Gastroesophageal sphincter (tissue), 4 donors: ENCODE results near the gene FER. TPM values are rescaled to one million over a fixed set of nuclear protein-coding genes. Genes with fewer than 3 reads are reported as not detected.
"Not testable (repeated sequence)": the region's sequence is repeated elsewhere in the genome, so short reads cannot be mapped to it uniquely, and the experiment has no call there.

ENCODE experiments used
- ATAC-seq: fragments of 150-250 bp; one replicate; pipeline ENCODE4 v1.9.1; 2016; ENCODE audit warnings: mild to moderate bottlenecking, moderate library complexity
- H3K27ac ChIP-seq, 4 donors: fragments of 200-600 bp; sonication (generic) in 3 of 4; 1 replicate in 3 of 4; 2 replicates in 1 of 4; pipeline ENCODE4 v1.5.1; 2016 to 2019
- H3K27me3 ChIP-seq: fragments of 200-600 bp; sonication (generic); one replicate; pipeline ENCODE4 v1.5.1; 2019
- H3K36me3 ChIP-seq, 2 donors: fragments of 200-600 bp; sonication (generic); one replicate each; pipeline ENCODE4 v1.5.1; 2019; ENCODE audit warnings: control low read depth in 1 of 2
- H3K4me1 ChIP-seq, 3 donors: fragments of 200-600 bp; sonication (generic); 1 replicate in 2 of 3; 2 replicates in 1 of 3; pipeline ENCODE4 v1.5.1; 2016 to 2019; ENCODE audit warnings: control low read depth in 2 of 3
- H3K4me3 ChIP-seq, 2 donors: fragments of 200-600 bp; sonication (generic); one replicate each; pipeline ENCODE4 v1.5.1; 2019; ENCODE audit warnings: mild to moderate bottlenecking in 1 of 2, moderate library complexity in 1 of 2
- H3K9me3 ChIP-seq, 3 donors: fragments of 200-600 bp; sonication (generic); one replicate each; pipeline ENCODE4 v1.5.1; 2017 to 2019; ENCODE audit warnings: control low read depth in 2 of 3
- EP300 ChIP-seq: sonication (generic); formaldehyde crosslinking; IDR thresholded peaks from one replicate; pipeline ENCODE4 v1.6.1; 2017; ENCODE audit warnings: antibody characterized with exemption, mild to moderate bottlenecking
- POLR2A ChIP-seq, 2 donors: fragments of 450-650 bp; IDR thresholded peaks; one replicate each; pipeline ENCODE4 v1.6.1; 2017; ENCODE audit warnings: antibody characterized with exemption in 2 of 2, mild to moderate bottlenecking in 2 of 2, moderate library complexity in 1 of 2
- POLR2AphosphoS5 ChIP-seq: sonication (generic); formaldehyde crosslinking; IDR thresholded peaks from one replicate; pipeline ENCODE4 v1.6.1; 2017; ENCODE audit warnings: antibody characterized with exemption
- WGBS, 2 donors: methylation state at CpG; one replicate each; pipeline ENCODE4 v1.1.5; 2018; ENCODE audit warnings: low coverage in 1 of 2; 5-methylcytosine and 5-hydroxymethylcytosine counted together
- total RNA-seq, 4 donors: library from RNA; depleted of rRNA; stranded (reverse); fragments of >200 nt; gene quantifications; one replicate each; pipeline ENCODE4 v1.1.0, GENCODE V29; 2016
- TF ChIP-seq, protein P1 (sequence below), 4 experiments: fragments of 200-600 bp in 2 of 4; fragments of 450-650 bp in 2 of 4; sonication (generic) in 1 of 4; IDR thresholded peaks; one replicate each; pipeline ENCODE4 v1.5.1; 2017 to 2019; ENCODE audit warnings: antibody characterized with exemption in 4 of 4, mild to moderate bottlenecking in 2 of 4, moderate library complexity in 2 of 4

FER gene
- 10 to 100 TPM; 23.2 to 45.3 (median 32.5) TPM for total RNA-seq

DNA sequence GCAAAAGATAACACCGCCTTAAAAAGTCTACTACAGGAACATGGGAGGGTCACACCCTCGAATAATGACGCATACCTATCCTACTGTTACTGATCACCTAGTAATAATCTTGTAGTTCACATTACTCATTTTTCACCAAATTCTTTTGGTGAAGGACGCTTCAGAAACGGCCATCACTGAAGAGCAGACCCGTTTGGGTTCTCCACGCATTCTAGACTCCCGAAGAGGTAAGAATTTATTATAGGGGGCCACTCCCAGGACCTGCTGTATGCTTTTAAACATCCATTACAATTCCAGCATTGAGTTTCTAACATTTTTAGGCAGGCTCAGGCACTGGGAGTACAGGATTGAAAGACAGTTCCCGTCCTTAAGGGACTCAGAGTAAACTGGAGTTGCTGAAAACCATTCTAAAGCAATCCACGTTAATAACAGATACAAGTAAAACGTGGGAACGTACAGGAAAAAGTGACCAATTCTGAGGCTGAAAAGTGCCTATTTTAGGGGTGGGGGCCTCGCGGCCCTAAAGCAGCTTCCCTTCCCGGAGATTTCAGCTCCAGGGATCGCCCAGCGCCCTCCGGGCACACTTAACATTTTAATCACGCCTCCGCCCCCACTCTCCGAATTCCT lies at the start of gene FER:
Gene FER (plus strand): TSS at position 124 of the 627 bp plus-strand sequence. CDS start 50,286 bp downstream, outside the sequence.
- Histone ChIP-seq H3K36me3 (no peaks in the 10 kb centered on the region), H3K9me3 (no peaks in the 10 kb centered on the region), H3K4me3 (peak within 1 kb of the TSS; percentile 86 to 87), H3K27ac (peak within 1 kb of the TSS; percentile 83 to 99 (median 98)), H3K27me3 (no peaks in the 10 kb centered on the region), H3K4me1 (peaks cover 0 to 48% (median 0%) of the 10 kb centered on the region in 3 donors)
- ATAC-seq = no peak
- WGBS, 2 donors = 0 to 2% methylated on average over 13 to 18 of the region's 21 CpGs
- TF ChIP-seq POLR2A (IDR thresholded peaks at IDR 0.05) (peak in 1 of 2 donors; percentile 16), EP300 (no peak), POLR2AphosphoS5 (peak; percentile 54)
- TF ChIP-seq, protein P1, sequence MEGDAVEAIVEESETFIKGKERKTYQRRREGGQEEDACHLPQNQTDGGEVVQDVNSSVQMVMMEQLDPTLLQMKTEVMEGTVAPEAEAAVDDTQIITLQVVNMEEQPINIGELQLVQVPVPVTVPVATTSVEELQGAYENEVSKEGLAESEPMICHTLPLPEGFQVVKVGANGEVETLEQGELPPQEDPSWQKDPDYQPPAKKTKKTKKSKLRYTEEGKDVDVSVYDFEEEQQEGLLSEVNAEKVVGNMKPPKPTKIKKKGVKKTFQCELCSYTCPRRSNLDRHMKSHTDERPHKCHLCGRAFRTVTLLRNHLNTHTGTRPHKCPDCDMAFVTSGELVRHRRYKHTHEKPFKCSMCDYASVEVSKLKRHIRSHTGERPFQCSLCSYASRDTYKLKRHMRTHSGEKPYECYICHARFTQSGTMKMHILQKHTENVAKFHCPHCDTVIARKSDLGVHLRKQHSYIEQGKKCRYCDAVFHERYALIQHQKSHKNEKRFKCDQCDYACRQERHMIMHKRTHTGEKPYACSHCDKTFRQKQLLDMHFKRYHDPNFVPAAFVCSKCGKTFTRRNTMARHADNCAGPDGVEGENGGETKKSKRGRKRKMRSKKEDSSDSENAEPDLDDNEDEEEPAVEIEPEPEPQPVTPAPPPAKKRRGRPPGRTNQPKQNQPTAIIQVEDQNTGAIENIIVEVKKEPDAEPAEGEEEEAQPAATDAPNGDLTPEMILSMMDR (IDR thresholded peaks at IDR 0.05) = no peak

DNA sequence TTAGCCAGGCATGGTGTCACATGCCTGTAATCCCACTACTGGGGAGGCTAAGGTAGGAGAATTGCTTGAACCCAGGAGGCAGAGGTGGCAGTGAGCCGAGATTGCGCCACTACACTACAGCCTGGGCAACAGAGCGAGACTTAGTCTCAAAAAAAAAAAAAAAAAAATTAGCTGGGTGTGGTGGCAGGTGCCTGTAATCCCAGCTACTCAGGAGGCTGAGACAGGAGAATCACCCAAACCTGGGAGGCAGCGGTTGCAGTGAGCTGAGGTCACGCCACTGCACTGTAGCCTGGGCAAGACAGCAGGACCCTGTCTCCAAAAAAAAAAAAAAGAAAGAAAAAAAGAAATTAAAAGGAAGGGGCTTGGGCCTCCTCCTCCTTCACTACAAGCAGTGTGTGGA lies 47.3 kb upstream of the FER start:
- H3K4me1 ChIP-seq, H3K9me3 ChIP-seq, H3K27me3 ChIP-seq, ATAC-seq, H3K36me3 ChIP-seq, H3K27ac ChIP-seq, H3K4me3 ChIP-seq: not testable (repeated sequence)
- 96% methylated on average over 4 of the region's 5 CpGs; no CpG with 5 or more reads in 1 of the 2 donors for WGBS, 2 donors

GRCh38 chr5:108700930-108701329 lies 46.8 kb upstream of the FER start:
- TF ChIP-seq, protein P1 (IDR thresholded peaks at IDR 0.05) = no peak
- TF ChIP-seq EP300 (no peak), POLR2A (IDR thresholded peaks at IDR 0.05) (no peak), POLR2AphosphoS5 (no peak)
- Histone ChIP-seq H3K9me3 (no peaks in the 10 kb centered on the region), H3K27me3 (no peaks in the 10 kb centered on the region), H3K36me3 (no peaks in the 10 kb centered on the region), H3K27ac (no peak overlapping the region), H3K4me1 (peaks cover 0 to 7% (median 0%) of the 10 kb centered on the region in 3 donors), H3K4me3 (no peak overlapping the region)
- ATAC-seq = no peak
- WGBS, 2 donors = 16 to 41% methylated on average over 2 of the region's 3 CpGs

- 44 to 55% methylated on average over 3 to 4 of the region's 5 CpGs for WGBS, 2 donors
- TF ChIP-seq EP300 (no peak), POLR2A (IDR thresholded peaks at IDR 0.05) (no peak), POLR2AphosphoS5 (no peak)
- TF ChIP-seq, protein P1 (IDR thresholded peaks at IDR 0.05) = no peak
- no peaks in the 10 kb centered on the region for H3K9me3 ChIP-seq
- ATAC-seq = no peak
- H3K27ac ChIP-seq = no peak overlapping the region
- H3K36me3 ChIP-seq = no peaks in the 10 kb centered on the region
- peaks cover 0 to 7% (median 0%) of the 10 kb centered on the region in 3 donors for H3K4me1 ChIP-seq
- no peak overlapping the region for H3K4me3 ChIP-seq
- no peaks in the 10 kb centered on the region for H3K27me3 ChIP-seq
Observed at GRCh38 chr5:108702546-108702945, 45.2 kb upstream of the FER start.

DNA sequence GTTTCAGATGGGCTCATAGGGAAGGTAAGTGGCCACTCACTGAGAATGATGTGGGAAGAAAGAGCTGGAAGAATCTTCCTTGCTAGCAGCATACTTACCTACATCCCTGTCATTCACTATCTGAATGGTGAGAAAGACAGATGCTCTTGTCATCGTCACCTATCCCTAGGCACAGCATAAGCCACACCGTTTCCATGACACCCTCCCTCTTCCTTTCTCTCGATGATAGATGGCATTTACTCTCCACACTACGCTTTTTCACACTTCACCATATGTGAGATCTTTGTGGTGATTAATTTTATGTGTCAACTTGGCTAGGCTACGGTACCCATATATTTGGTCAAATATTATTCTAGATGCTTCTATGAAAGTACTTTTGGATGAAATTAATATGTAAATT lies 44.4 kb upstream of the FER start:
- Histone ChIP-seq H3K36me3 (no peaks in the 10 kb centered on the region), H3K27me3 (no peaks in the 10 kb centered on the region), H3K27ac (no peak overlapping the region), H3K4me3 (no peak overlapping the region), H3K9me3 (no peaks in the 10 kb centered on the region), H3K4me1 (peaks cover 0 to 4% (median 0%) of the 10 kb centered on the region in 3 donors)
- no peak for ATAC-seq
- TF ChIP-seq, protein P1 (IDR thresholded peaks at IDR 0.05) = no peak
- TF ChIP-seq POLR2A (IDR thresholded peaks at IDR 0.05) (no peak), POLR2AphosphoS5 (no peak), EP300 (no peak)
- 66 to 70% methylated on average over 5 of the region's 5 CpGs for WGBS, 2 donors
